ENCODE measurements around the gene SRC.

DNA sequence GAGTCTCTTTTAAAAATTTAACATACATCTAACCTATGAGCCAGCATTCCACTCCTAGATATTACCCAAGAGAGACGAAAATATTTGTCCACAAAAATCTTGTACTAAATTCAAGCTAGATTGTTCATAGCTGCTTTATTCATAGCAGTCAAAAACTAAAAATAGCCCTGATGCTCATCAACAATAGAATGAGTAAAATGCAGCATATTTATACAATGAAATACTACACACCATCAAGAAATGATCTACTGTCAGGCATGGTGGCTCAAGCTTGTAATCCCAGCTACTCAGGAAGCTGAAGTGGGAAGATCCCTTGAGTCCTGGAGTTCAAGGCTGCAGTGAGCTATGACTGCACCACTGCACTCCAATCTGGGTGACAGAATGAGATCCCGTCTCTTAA is 22.0 kb upstream of the SRC start:
- TF ChIP-seq, protein P1, sequence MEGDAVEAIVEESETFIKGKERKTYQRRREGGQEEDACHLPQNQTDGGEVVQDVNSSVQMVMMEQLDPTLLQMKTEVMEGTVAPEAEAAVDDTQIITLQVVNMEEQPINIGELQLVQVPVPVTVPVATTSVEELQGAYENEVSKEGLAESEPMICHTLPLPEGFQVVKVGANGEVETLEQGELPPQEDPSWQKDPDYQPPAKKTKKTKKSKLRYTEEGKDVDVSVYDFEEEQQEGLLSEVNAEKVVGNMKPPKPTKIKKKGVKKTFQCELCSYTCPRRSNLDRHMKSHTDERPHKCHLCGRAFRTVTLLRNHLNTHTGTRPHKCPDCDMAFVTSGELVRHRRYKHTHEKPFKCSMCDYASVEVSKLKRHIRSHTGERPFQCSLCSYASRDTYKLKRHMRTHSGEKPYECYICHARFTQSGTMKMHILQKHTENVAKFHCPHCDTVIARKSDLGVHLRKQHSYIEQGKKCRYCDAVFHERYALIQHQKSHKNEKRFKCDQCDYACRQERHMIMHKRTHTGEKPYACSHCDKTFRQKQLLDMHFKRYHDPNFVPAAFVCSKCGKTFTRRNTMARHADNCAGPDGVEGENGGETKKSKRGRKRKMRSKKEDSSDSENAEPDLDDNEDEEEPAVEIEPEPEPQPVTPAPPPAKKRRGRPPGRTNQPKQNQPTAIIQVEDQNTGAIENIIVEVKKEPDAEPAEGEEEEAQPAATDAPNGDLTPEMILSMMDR (conservative IDR thresholded peaks at IDR 0.05; ENCODE audit: low read depth, low read length), result no peak
- TF ChIP-seq EZH2 (IDR thresholded peaks at IDR 0.05; ENCODE audit: borderline replicate concordance, low read depth, low read length, poor library complexity, severe bottlenecking), result no peak

Data from A673 (cell line).